HepG2 (cell line): ENCODE results near the gene MTMR4. TPM values are rescaled to one million over a fixed set of nuclear protein-coding genes. Genes with fewer than 3 reads are reported as not detected.

Experiments
- AHR ChIP-seq: IDR thresholded peaks from 2 replicates; pipeline ENCODE4 v1.6.1; 2018; ENCODE audit warnings: missing genetic modification reagents, missing compliant biosample characterization
- CCAR2 ChIP-seq: fragments of 200-400 bp; formaldehyde crosslinking; optimal IDR thresholded peaks from 2 replicates; pipeline ENCODE3; 2018; ENCODE audit warnings: low read depth, mild to moderate bottlenecking, low read length, moderate library complexity
- EHMT2 ChIP-seq: fragments of 200-600 bp; sonication (generic); IDR thresholded peaks from 2 replicates; pipeline ENCODE4 v1.7.0; 2017; ENCODE audit warnings: antibody characterized with exemption, low read depth, low read length, borderline replicate concordance
- FOXJ3 ChIP-seq: sonication (generic); formaldehyde crosslinking; IDR thresholded peaks from 2 replicates; pipeline ENCODE4 v1.4.0; 2020; ENCODE audit warnings: missing genetic modification reagents, mild to moderate bottlenecking, borderline replicate concordance
- IRF1 ChIP-seq: sonication (generic); formaldehyde crosslinking; IDR thresholded peaks from 2 replicates; pipeline ENCODE4 v1.4.0; 2020; ENCODE audit warnings: low read depth, mild to moderate bottlenecking, missing genetic modification reagents
- IRX3 ChIP-seq: sonication (generic); formaldehyde crosslinking; IDR thresholded peaks from 2 replicates; pipeline ENCODE4 v1.8.1; 2023; ENCODE audit warnings: mild to moderate bottlenecking, low read depth, missing genetic modification reagents, borderline replicate concordance
- KAT2B ChIP-seq: fragments of 150-350 bp; IDR thresholded peaks from 2 replicates; pipeline ENCODE4 v1.6.1; 2014; ENCODE audit warnings: low read depth, low read length, borderline replicate concordance
- KLF13 ChIP-seq: sonication (generic); formaldehyde crosslinking; IDR thresholded peaks from 2 replicates; pipeline ENCODE4 v1.4.0; 2020; ENCODE audit warnings: mild to moderate bottlenecking, missing genetic modification reagents
- MED1 ChIP-seq: sonication (generic); formaldehyde crosslinking; IDR thresholded peaks from 2 replicates; pipeline ENCODE4 v1.4.0; 2020; ENCODE audit warnings: missing genetic modification reagents
- MEF2D ChIP-seq: sonication (generic); formaldehyde crosslinking; IDR thresholded peaks from 2 replicates; pipeline ENCODE4 v1.5.1; 2020; ENCODE audit warnings: mild to moderate bottlenecking, missing genetic modification reagents
- MTF2 ChIP-seq: sonication (generic); formaldehyde crosslinking; IDR thresholded peaks from 2 replicates; pipeline ENCODE4 v1.5.0; 2020; ENCODE audit warnings: missing genetic modification reagents, borderline replicate concordance
- MXD1 ChIP-seq: sonication (generic); formaldehyde crosslinking; IDR thresholded peaks from 2 replicates; pipeline ENCODE4 v1.4.0; 2020; ENCODE audit warnings: mild to moderate bottlenecking, missing genetic modification reagents
- MYC ChIP-seq: sonication (generic); formaldehyde crosslinking; IDR thresholded peaks from 2 replicates; pipeline ENCODE4 v1.9.0; 2021; ENCODE audit warnings: missing genetic modification reagents, borderline replicate concordance
- MZF1 ChIP-seq: sonication (generic); formaldehyde crosslinking; IDR thresholded peaks from 2 replicates; pipeline ENCODE4 v1.8.1; 2023; ENCODE audit warnings: mild to moderate bottlenecking, missing genetic modification reagents, borderline replicate concordance
- NFYB ChIP-seq: sonication (generic); formaldehyde crosslinking; IDR thresholded peaks from 2 replicates; pipeline ENCODE4 v1.4.0; 2020; ENCODE audit warnings: missing genetic modification reagents
- SATB2 ChIP-seq: sonication (generic); formaldehyde crosslinking; IDR thresholded peaks from 2 replicates; pipeline ENCODE4 v1.5.0; 2020; ENCODE audit warnings: missing genetic modification reagents
- TIGD3 ChIP-seq: sonication (generic); formaldehyde crosslinking; IDR thresholded peaks from 2 replicates; pipeline ENCODE4 v1.5.1; 2020; ENCODE audit warnings: mild to moderate bottlenecking, missing genetic modification reagents, borderline replicate concordance
- ZFX ChIP-seq: sonication (generic); formaldehyde crosslinking; IDR thresholded peaks from 2 replicates; pipeline ENCODE4 v1.4.0; 2020; ENCODE audit warnings: mild to moderate bottlenecking, low read depth, missing genetic modification reagents, moderate library complexity
- ZNF121 ChIP-seq: sonication (generic); formaldehyde crosslinking; IDR thresholded peaks from 2 replicates; pipeline ENCODE4 v1.5.0; 2020; ENCODE audit warnings: mild to moderate bottlenecking, missing genetic modification reagents
- ZNF234 ChIP-seq: sonication (generic); formaldehyde crosslinking; conservative IDR thresholded peaks from 2 replicates; pipeline ENCODE4 v1.5.1; 2020; ENCODE audit warnings: mild to moderate bottlenecking, missing genetic modification reagents
- ZNF34 ChIP-seq: sonication (generic); formaldehyde crosslinking; IDR thresholded peaks from 2 replicates; pipeline ENCODE4 v1.4.0; 2020; ENCODE audit warnings: mild to moderate bottlenecking, missing genetic modification reagents, borderline replicate concordance
- ZNF543 ChIP-seq: sonication (generic); formaldehyde crosslinking; IDR thresholded peaks from 2 replicates; pipeline ENCODE4 v1.4.0; 2020; ENCODE audit warnings: mild to moderate bottlenecking, missing genetic modification reagents
- ZNF570 ChIP-seq: sonication (generic); formaldehyde crosslinking; IDR thresholded peaks from 2 replicates; pipeline ENCODE4 v1.4.0; 2020; ENCODE audit warnings: mild to moderate bottlenecking, missing genetic modification reagents, borderline replicate concordance
- ZNF772 ChIP-seq: sonication (generic); formaldehyde crosslinking; IDR thresholded peaks from 2 replicates; pipeline ENCODE4 v1.5.0; 2020; ENCODE audit warnings: mild to moderate bottlenecking, missing genetic modification reagents
- polyA plus RNA-seq, 8 experiments: library from polyadenylated mRNA; depleted of rRNA in 3 of 8; stranded (reverse) in 7 of 8; unstranded in 1 of 8; fragments of >200 nt; fragmentation: Illumina TruSeq in 4 of 8; extraction: Trizol in 4 of 8; gene quantifications; 2 replicates each; pipeline versions ENCODE4 v1.2.1 to v1.2.3, GENCODE V29; 2011 to 2016; ENCODE audit warnings: low read depth in 4 of 8, missing spikeins in 1 of 8, mixed read lengths in 1 of 8; ENCODE audit not compliant: insufficient read depth in 1 of 8
- total RNA-seq, 5 experiments: library from RNA; depleted of rRNA; stranded (reverse); fragments of >200 nt; fragmentation: Illumina TruSeq; extraction: Trizol; gene quantifications; 2 replicates each; pipeline ENCODE4 v1.2.3, GENCODE V29; 2016; ENCODE audit warnings: low read depth in 1 of 5

MTMR4 gene
- total and polyA plus RNA-seq, 2 of the 13 experiments (the other 11 are each of a cell fraction or from before 2014, with no cell fraction given), result 62.5 to 65.1 TPM

GRCh38 chr17:58513965-58514769, at the start of gene MTMR4 (continued):
- peak; percentile 69 for TF ChIP-seq ZFX (CRISPR knock-in tag)
- peak; percentile 69; the same call in 1 of the 2 replicates for TF ChIP-seq MYC
- TF ChIP-seq MZF1 (CRISPR knock-in tag), result no peak
- TF ChIP-seq SATB2, result no peak
- no peak for TF ChIP-seq ZNF570 (CRISPR knock-in tag)
- TF ChIP-seq CCAR2, result no peak
- no peak for TF ChIP-seq TIGD3 (CRISPR knock-in tag)
- no peak for TF ChIP-seq EHMT2
- TF ChIP-seq FOXJ3, result no peak
- TF ChIP-seq MTF2, result no peak
- TF ChIP-seq ZNF772, result peak; percentile 68; the same call in 1 of the 2 replicates
- 0 out of 2 replicates have a peak, but pooled peaks have one; percentile 55 for TF ChIP-seq AHR
- 0 out of 2 replicates have a peak, but pooled peaks have one; percentile 63 for TF ChIP-seq ZNF234 (CRISPR knock-in tag)
- TF ChIP-seq IRF1, result no peak
- TF ChIP-seq MXD1 (CRISPR knock-in tag), result peak; percentile 29; the same call in 1 of the 2 replicates
- no peak for TF ChIP-seq ZNF543
- TF ChIP-seq IRX3 (CRISPR knock-in tag), result no peak
- TF ChIP-seq KLF13 (CRISPR knock-in tag), result no peak
- no peak for TF ChIP-seq ZNF121 (CRISPR knock-in tag)
- TF ChIP-seq NFYB (CRISPR knock-in tag), result 0 out of 2 replicates have a peak, but pooled peaks have one; percentile 13
- peak; percentile 84; the same call in 1 of the 2 replicates for TF ChIP-seq ZNF34 (CRISPR knock-in tag)
- TF ChIP-seq MED1, result 0 out of 2 replicates have a peak, but pooled peaks have one; percentile 26
- TF ChIP-seq KAT2B, result no peak
- TF ChIP-seq MEF2D (CRISPR knock-in tag), result no peak
